Measurements from ENCODE around the gene CD226. TPM values are rescaled to one million over a fixed set of nuclear protein-coding genes. Genes with fewer than 3 reads are reported as not detected.
"Not testable (repeated sequence)": the region's sequence is repeated elsewhere in the genome, so short reads cannot be mapped to it uniquely, and the experiment has no call there.

The CD226 gene
- total RNA-seq, 3 donors from 2014 or later, result 1.8 to 4.9 (median 2.1) TPM

DNA sequence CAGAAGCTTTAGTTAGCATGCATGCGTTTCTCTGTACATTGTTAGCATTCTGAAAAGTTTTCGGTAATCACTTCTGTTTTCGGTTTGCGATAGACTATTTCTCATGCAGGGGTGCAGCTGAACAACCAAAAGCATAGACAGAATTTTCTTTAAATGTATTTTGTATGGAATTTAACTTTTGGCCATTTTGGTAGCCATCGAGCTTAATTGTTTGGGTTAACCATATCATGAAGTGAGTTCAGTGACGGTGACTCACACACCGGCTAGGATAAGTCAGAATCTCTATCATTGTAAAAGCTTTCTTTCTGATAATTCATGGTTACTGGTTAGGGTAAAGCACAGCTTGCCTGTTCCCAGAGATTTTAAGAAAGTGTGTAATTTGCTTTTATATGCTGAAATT, 107.2 kb downstream of the CD226 start:
- Histone ChIP-seq H3K36me3 (no peaks in the 10 kb centered on the region), H3K27ac (no peak overlapping the region), H3K27me3 (no peaks in the 10 kb centered on the region), H3K9me3 (no peaks in the 10 kb centered on the region), H3K4me3 (no peak overlapping the region), H3K4me1 (no peaks in the 10 kb centered on the region)
- TF ChIP-seq POLR2A (IDR thresholded peaks at IDR 0.05) (no peak), POLR2AphosphoS5 (IDR thresholded peaks at IDR 0.05) (no peak)
- TF ChIP-seq, protein P1, sequence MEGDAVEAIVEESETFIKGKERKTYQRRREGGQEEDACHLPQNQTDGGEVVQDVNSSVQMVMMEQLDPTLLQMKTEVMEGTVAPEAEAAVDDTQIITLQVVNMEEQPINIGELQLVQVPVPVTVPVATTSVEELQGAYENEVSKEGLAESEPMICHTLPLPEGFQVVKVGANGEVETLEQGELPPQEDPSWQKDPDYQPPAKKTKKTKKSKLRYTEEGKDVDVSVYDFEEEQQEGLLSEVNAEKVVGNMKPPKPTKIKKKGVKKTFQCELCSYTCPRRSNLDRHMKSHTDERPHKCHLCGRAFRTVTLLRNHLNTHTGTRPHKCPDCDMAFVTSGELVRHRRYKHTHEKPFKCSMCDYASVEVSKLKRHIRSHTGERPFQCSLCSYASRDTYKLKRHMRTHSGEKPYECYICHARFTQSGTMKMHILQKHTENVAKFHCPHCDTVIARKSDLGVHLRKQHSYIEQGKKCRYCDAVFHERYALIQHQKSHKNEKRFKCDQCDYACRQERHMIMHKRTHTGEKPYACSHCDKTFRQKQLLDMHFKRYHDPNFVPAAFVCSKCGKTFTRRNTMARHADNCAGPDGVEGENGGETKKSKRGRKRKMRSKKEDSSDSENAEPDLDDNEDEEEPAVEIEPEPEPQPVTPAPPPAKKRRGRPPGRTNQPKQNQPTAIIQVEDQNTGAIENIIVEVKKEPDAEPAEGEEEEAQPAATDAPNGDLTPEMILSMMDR (IDR thresholded peaks at IDR 0.05), result no peak
- DNase-seq (ENCODE audit: low spot score in 2 of 2), result no peak
- intact Hi-C loops (cut with DNase I; ENCODE audit: low total_unique reads), result no loop called here

DNA sequence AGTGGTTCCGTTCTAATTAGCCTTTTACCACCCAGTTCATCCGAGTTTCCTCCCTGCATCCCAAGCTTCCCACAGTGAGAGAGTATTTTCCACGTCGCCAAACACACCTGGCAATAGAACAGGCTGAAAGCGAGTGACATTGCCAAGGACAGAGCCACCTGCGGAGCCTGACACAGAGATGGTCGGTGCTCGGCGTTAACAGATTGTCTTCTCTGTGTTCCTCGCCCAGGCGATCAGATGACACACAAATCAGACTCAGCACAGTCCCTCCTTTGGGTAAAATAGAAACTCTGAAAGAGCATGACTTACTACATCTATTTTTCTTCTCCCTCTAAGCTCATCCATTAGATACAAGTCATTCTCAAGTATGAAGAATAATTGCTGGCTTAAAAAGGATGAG, 107.7 kb downstream of the CD226 start:
- TF ChIP-seq, protein P1 (IDR thresholded peaks at IDR 0.05), result no peak
- TF ChIP-seq POLR2A (IDR thresholded peaks at IDR 0.05), result no peak
- TF ChIP-seq POLR2AphosphoS5 (IDR thresholded peaks at IDR 0.05), result no peak
- Histone ChIP-seq H3K36me3 (no peaks in the 10 kb centered on the region), H3K4me1 (no peaks in the 10 kb centered on the region), H3K9me3 (no peaks in the 10 kb centered on the region), H3K27me3 (no peaks in the 10 kb centered on the region), H3K27ac (no peak overlapping the region), H3K4me3 (no peak overlapping the region)
- DNase-seq (ENCODE audit: low spot score in 2 of 2), result no peak
- intact Hi-C loops (cut with DNase I; ENCODE audit: low total_unique reads), result no loop called here

DNA sequence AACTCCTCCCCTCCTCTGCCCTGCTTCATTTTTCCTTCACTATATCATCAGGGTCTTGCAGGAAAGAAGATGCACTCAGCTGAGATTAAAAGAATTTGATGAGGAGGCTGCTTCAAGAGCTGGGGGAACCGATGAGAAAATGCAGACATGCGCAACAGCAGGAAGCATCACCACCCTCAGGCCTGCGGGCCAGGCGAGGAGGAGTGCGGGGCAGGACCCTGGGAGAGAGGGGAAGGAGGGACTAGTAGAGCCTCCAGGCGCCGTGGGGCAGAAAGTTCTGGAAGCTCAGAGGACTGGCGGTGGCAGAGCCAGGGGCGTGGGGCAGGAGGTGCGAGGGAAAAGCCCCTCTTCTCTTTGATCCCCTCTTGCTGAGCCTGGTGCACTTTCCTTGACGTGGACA, 108.2 kb downstream of the CD226 start:
- no peak for DNase-seq (ENCODE audit: low spot score in 2 of 2)
- Histone ChIP-seq H3K4me1 (no peaks in the 10 kb centered on the region), H3K4me3 (no peak overlapping the region), H3K27ac (no peak overlapping the region), H3K9me3 (no peaks in the 10 kb centered on the region), H3K36me3 (no peaks in the 10 kb centered on the region), H3K27me3 (no peaks in the 10 kb centered on the region)
- intact Hi-C loops (cut with DNase I; ENCODE audit: low total_unique reads), result no loop called here
- TF ChIP-seq POLR2AphosphoS5 (IDR thresholded peaks at IDR 0.05) (no peak), POLR2A (IDR thresholded peaks at IDR 0.05) (no peak)
- TF ChIP-seq, protein P1 (IDR thresholded peaks at IDR 0.05), result no peak

DNA sequence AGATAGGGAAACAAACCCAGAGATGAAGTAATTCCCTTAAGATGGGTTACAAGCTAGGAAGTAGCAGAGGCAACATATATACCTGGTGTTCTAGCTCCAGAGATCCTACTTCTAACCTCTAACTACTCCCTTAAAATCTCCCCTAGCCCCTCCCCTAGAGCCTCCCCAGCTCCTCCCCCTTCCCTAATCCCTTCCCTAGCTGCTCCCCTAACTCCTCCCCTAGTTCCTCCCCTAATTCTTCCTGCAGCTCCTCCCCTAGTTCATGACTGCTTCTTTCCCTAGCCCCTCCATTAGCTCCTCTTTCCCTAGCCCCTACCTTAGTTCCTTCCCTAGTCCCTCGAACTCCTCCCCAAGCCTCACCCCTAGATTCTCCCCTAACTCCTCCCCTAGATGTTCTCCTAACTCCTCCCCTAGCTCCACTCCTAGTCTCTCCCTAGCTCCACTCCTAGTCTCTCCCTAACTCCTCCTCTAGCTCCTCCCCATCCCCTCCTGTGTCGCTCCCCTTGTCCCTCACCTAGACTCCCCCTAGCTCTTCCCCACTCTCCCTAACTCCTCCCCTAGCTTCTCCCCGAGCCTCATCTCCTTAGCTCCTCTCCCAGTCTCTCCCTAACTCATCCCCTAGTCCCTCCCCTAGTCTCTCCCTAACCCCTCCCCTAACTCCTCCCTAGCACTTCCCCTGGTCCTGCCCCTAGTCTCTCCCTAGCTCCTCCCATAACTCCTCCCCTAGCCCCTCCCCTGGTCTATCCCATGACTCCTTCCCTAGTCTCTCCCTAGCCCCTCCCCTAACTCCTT, 108.9 kb downstream of the CD226 start:
- no peak for TF ChIP-seq POLR2AphosphoS5 (IDR thresholded peaks at IDR 0.05)
- TF ChIP-seq, protein P1 (IDR thresholded peaks at IDR 0.05), result no peak
- no peak for TF ChIP-seq POLR2A (IDR thresholded peaks at IDR 0.05)
- no peak overlapping the region for H3K27ac ChIP-seq
- H3K9me3 ChIP-seq, result no peaks in the 10 kb centered on the region
- no peaks in the 10 kb centered on the region for H3K4me1 ChIP-seq
- intact Hi-C loops (cut with DNase I; ENCODE audit: low total_unique reads), result no loop called here
- no peak overlapping the region for H3K4me3 ChIP-seq
- no peaks in the 10 kb centered on the region for H3K36me3 ChIP-seq
- DNase-seq (ENCODE audit: low spot score in 2 of 2), result no peak
- no peaks in the 10 kb centered on the region for H3K27me3 ChIP-seq

DNA sequence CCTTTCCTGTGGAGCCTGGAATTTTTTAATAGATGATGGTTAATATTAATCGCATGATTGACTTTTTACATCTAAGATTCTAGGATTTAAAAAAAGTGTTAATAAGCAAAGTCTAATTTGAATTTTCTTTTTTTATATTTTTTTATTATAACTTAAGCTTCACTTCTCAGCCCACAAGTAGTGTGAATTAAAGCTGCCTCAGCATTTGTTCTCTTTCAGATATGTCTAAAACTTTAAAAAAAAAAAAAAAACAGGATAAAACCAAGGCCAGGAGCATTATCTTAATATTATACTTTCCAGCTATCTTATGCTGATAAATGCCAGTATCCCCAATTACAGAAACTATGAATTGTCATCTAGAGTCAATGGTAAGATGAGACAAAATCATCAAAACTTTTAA, 109.7 kb downstream of the CD226 start:
- TF ChIP-seq, protein P1 (IDR thresholded peaks at IDR 0.05), result no peak
- TF ChIP-seq POLR2AphosphoS5 (IDR thresholded peaks at IDR 0.05), result no peak
- TF ChIP-seq POLR2A (IDR thresholded peaks at IDR 0.05), result no peak
- no peaks in the 10 kb centered on the region for H3K36me3 ChIP-seq
- H3K4me1 ChIP-seq, result no peaks in the 10 kb centered on the region
- H3K9me3 ChIP-seq, result no peaks in the 10 kb centered on the region
- no peak for DNase-seq (ENCODE audit: low spot score in 2 of 2)
- H3K27ac ChIP-seq, result no peak overlapping the region
- no peaks in the 10 kb centered on the region for H3K27me3 ChIP-seq
- intact Hi-C loops (cut with DNase I; ENCODE audit: low total_unique reads), result no loop called here
- H3K4me3 ChIP-seq, result no peak overlapping the region

DNA sequence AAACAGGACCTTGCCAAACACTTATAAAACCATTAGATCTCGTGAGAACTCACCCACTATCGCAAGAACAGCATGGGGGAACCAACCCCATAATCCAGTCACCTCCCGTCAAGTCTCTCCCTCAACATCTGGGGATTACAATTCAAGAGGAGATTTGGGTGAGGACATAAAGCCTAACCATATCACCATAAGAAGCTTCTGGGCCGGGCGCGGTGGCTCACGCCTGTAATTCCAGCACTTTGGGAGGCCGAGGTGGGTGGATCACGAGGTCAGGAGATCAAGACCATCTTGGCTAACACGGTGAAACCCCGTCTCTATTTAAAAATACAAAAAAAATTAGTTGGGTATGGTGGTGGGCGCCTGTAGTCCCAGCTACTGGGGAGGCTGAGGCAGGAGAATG, 112.7 kb downstream of the CD226 start:
- H3K9me3 ChIP-seq; DNase-seq (ENCODE audit: low spot score in 2 of 2); intact Hi-C loops (cut with DNase I; ENCODE audit: low total_unique reads); H3K36me3 ChIP-seq; H3K27ac ChIP-seq; H3K27me3 ChIP-seq; H3K4me3 ChIP-seq; H3K4me1 ChIP-seq: not testable (repeated sequence)
